ENCODE measurements around the gene HOXB1. TPM values are rescaled to one million over a fixed set of nuclear protein-coding genes. Genes with fewer than 3 reads are reported as not detected.

HOXB1 gene
- total and polyA plus RNA-seq, 2 of the 13 experiments (the other 11 are each of a cell fraction or from before 2014, with no cell fraction given): not detected

GRCh38 chr17:48555258-48556228 is 24.7 kb upstream of the HOXB1 start:
- no peak for FAIRE-seq
- H3K4me2 ChIP-seq (ENCODE audit: low read depth, low read length): no peak overlapping the region
- H4K20me1 ChIP-seq (ENCODE audit: insufficient read depth, low read length): no peaks in the 10 kb centered on the region; the same call in 1 of the 2 replicates
- TF ChIP-seq ZNF7 (CRISPR knock-in tag; IDR thresholded peaks at IDR 0.05) (no peak), FOXM1 (CRISPR knock-in tag; IDR thresholded peaks at IDR 0.05) (no peak), ASH2L (IDR thresholded peaks at IDR 0.05; ENCODE audit: insufficient read length, low read depth, low read length) (no peak), ZNF24 (IDR thresholded peaks at IDR 0.05) (no peak), DR1 (CRISPR knock-in tag; IDR thresholded peaks at IDR 0.05) (no peak)
- H3K36me3 ChIP-seq (replicated peaks in 1 of 2; ENCODE audit: control insufficient read depth in 1 of 2, insufficient read depth in 2 of 2, low read length in 2 of 2): no peaks in the 10 kb centered on the region
- intact Hi-C loops (cut with micrococcal nuclease; ENCODE audit: unreplicated experiment) (no loop called here), in situ Hi-C loops (cut with HindIII; ENCODE audit: extremely low pct_ligation_motif_present, low pct_unique_long_range_greater_than_20kb) (no loop called here)
- BruUV-seq (replicated peaks): no TSS peak
- H3K9me3 ChIP-seq (ENCODE audit: low read length): no peaks in the 10 kb centered on the region
- H3K79me2 ChIP-seq (ENCODE audit: insufficient read depth, low read length): no peaks in the 10 kb centered on the region
- no peaks in the 10 kb centered on the region for H3K4me1 ChIP-seq (ENCODE audit: insufficient read depth, low read length)
- CTCF ChIA-PET (ENCODE audit: low intra/inter-chr PET ratio, low total read pairs): no interaction called here
- POLR2A ChIA-PET: no interaction called here
- no peak for ATAC-seq
- H3K27ac ChIP-seq (ENCODE audit: extremely low read length, insufficient read depth, low read length): no peak overlapping the region
- H3K9ac ChIP-seq (ENCODE audit: insufficient read depth, low read depth, low read length): no peak overlapping the region
- DNase-seq (ENCODE audit: low spot score): no peak
- peaks cover 38 to 95% of the 10 kb centered on the region in 2 experiments for H3K27me3 ChIP-seq (ENCODE audit: control insufficient read depth in 1 of 2, insufficient read depth in 2 of 2, low read length in 2 of 2)
- 16% methylated on average over 36 of the region's 36 CpGs for WGBS (ENCODE audit: low lambda C conversion rate)
- no peak overlapping the region for H3K4me3 ChIP-seq (replicated peaks in 1 of 3; ENCODE audit: insufficient read depth in 1 of 3, low read depth in 2 of 3, low read length in 3 of 3)
- no peak overlapping the region for H2AFZ ChIP-seq (ENCODE audit: low read length)

- no peaks in the 10 kb centered on the region for H3K36me3 ChIP-seq (replicated peaks in 1 of 2; ENCODE audit: control insufficient read depth in 1 of 2, insufficient read depth in 2 of 2, low read length in 2 of 2)
- no peak overlapping the region for H3K4me2 ChIP-seq (ENCODE audit: low read depth, low read length)
- ChIA-PET CTCF (ENCODE audit: low intra/inter-chr PET ratio, low total read pairs) (no interaction called here), POLR2A (no interaction called here)
- no peak overlapping the region for H3K27ac ChIP-seq (ENCODE audit: extremely low read length, insufficient read depth, low read length)
- no peak overlapping the region for H2AFZ ChIP-seq (ENCODE audit: low read length)
- no TSS peak for BruUV-seq (replicated peaks)
- no peak for ATAC-seq
- H3K79me2 ChIP-seq (ENCODE audit: insufficient read depth, low read length): no peaks in the 10 kb centered on the region
- FAIRE-seq: no peak
- peaks cover 33 to 94% of the 10 kb centered on the region in 2 experiments for H3K27me3 ChIP-seq (ENCODE audit: control insufficient read depth in 1 of 2, insufficient read depth in 2 of 2, low read length in 2 of 2)
- H3K9ac ChIP-seq (ENCODE audit: insufficient read depth, low read depth, low read length): no peak overlapping the region
- DNase-seq (ENCODE audit: low spot score): no peak
- 36% methylated on average over 44 of the region's 44 CpGs for WGBS (ENCODE audit: low lambda C conversion rate)
- no peaks in the 10 kb centered on the region for H3K4me1 ChIP-seq (ENCODE audit: insufficient read depth, low read length)
- no peaks in the 10 kb centered on the region; the same call in 1 of the 2 replicates for H4K20me1 ChIP-seq (ENCODE audit: insufficient read depth, low read length)
- in situ Hi-C loops (cut with HindIII; ENCODE audit: extremely low pct_ligation_motif_present, low pct_unique_long_range_greater_than_20kb) (no loop called here), intact Hi-C loops (cut with micrococcal nuclease; ENCODE audit: unreplicated experiment) (no loop called here)
- H3K9me3 ChIP-seq (ENCODE audit: low read length): no peaks in the 10 kb centered on the region
- no peak overlapping the region for H3K4me3 ChIP-seq (replicated peaks in 1 of 3; ENCODE audit: insufficient read depth in 1 of 3, low read depth in 2 of 3, low read length in 3 of 3)
- peak; percentile 19 for TF ChIP-seq HNRNPLL (IDR thresholded peaks at IDR 0.05; ENCODE audit: low read depth, low read length, poor library complexity, severe bottlenecking)
- no peak for TF ChIP-seq ZBTB33 (CRISPR knock-in tag; IDR thresholded peaks at IDR 0.05)
- no peak for TF ChIP-seq LCORL (IDR thresholded peaks at IDR 0.05)
- no peak for TF ChIP-seq LCORL (CRISPR knock-in tag; IDR thresholded peaks at IDR 0.05)
- peak; percentile 90; the same call in 1 of the 2 replicates for TF ChIP-seq EZH2 (conservative IDR thresholded peaks at IDR 0.05; ENCODE audit: low read depth, low read length)
These were observed 23.8 kb upstream of the HOXB1 start for GRCh38 chr17:48554412-48555257.
